ENCODE data around the gene MBNL2. TPM values are rescaled to one million over a fixed set of nuclear protein-coding genes. Genes with fewer than 3 reads are reported as not detected.

Gene MBNL2
- total and polyA plus RNA-seq, 8 donors = 8.9 to 66.5 (median 37.7) TPM

DNA sequence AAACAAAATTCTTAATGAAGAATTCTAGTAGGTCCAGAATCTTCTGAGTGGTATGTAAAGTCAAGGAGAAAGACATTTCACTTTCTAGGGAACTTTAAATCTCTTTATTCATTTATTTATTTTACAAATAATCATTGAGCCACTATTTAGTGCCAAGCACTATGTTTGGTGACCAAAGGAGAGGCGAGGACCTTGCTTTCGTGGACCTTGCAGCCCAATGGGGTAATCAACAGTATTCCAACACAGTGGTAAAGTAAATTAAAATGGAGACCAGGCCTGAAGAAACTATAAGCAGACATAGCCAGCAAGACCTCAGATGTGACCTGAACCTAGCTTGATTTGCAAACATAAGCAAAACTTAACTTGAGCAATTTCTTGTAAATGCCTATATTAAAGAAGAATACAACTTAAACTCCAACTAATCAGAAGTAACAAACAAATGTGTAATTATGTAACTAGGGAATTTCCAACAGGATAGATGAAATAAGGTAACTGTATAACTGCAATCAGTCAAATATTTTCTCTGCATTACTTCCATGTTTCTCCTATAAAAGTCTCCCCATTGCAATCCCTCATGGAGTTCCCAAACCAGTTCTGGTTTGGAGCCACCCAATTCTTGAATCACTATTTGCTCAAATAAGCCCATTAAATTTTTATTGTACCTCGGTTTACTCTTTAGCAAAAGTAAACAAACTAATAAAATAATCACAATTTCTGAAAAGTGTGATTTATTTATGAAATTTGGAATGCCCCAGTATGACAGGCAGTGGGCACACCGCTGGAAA, 67.6 kb downstream of the MBNL2 start:
- Histone ChIP-seq H3K27ac (no peak overlapping the region), H3K27me3 (no peaks in the 10 kb centered on the region), H3K9me3 (no peaks in the 10 kb centered on the region), H3K4me1 (peaks cover 0 to 14% (median 11%) of the 10 kb centered on the region in 3 donors), H3K36me3 (no peaks in the 10 kb centered on the region), H3K4me3 (no peak overlapping the region)
- DNase-seq (no peak), FAIRE-seq (no peak), ATAC-seq (no peak)
- WGBS, 2 donors = 90 to 91% methylated on average over 4 of the region's 4 CpGs
- intact Hi-C loops (cut with DNase I) = no loop called here
- no peak for TF ChIP-seq CTCF (IDR thresholded peaks at IDR 0.05)

- no peak for TF ChIP-seq CTCF (IDR thresholded peaks at IDR 0.05)
Observed at GRCh38 chr13:97295283-97296182, 73.4 kb downstream of the MBNL2 start.

DNA sequence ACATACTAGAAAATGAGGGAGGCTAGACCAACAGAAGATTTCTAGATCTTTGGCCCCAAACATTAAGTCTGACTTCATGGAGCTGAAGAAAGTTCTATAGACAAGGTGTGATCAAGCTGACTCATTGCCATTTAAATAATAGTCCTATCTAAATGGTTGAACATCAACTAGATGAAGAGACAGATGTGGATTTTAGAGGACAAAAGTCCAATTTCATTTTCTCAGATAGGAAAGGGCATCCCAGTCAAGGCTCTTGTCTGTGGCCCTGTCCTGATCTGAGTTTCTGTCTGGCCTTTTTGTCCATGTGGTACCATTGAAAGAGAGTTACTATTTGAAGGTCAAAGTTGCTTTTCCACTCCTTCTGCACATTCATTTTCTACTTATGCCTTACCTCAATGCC, 74.6 kb downstream of the MBNL2 start:
- ATAC-seq (no peak), FAIRE-seq (no peak), DNase-seq (no peak)
- Histone ChIP-seq H3K36me3 (no peaks in the 10 kb centered on the region), H3K4me1 (peaks cover 0 to 27% (median 9%) of the 10 kb centered on the region in 3 donors), H3K9me3 (no peaks in the 10 kb centered on the region), H3K27me3 (no peaks in the 10 kb centered on the region), H3K4me3 (no peak overlapping the region), H3K27ac (no peak overlapping the region)
- TF ChIP-seq CTCF (IDR thresholded peaks at IDR 0.05) = no peak
- intact Hi-C loops (cut with DNase I) = no loop called here

More at GRCh38 chr13:97295283-97296182, 73.4 kb downstream of the MBNL2 start:
- peak; percentile 46 to 53 (median 52) for ATAC-seq
- Histone ChIP-seq H3K27ac (peak overlapping the region in 1 of 4 donors; percentile 51), H3K36me3 (no peaks in the 10 kb centered on the region), H3K4me1 (peaks cover 0 to 27% (median 9%) of the 10 kb centered on the region in 3 donors), H3K27me3 (no peaks in the 10 kb centered on the region), H3K4me3 (no peak overlapping the region), H3K9me3 (no peaks in the 10 kb centered on the region)
- WGBS, 2 donors = 41 to 49% methylated on average over 5 of the region's 5 CpGs
- intact Hi-C loops (cut with DNase I) = no loop called here
- FAIRE-seq = peak; percentile 95
- DNase-seq = no peak

DNA sequence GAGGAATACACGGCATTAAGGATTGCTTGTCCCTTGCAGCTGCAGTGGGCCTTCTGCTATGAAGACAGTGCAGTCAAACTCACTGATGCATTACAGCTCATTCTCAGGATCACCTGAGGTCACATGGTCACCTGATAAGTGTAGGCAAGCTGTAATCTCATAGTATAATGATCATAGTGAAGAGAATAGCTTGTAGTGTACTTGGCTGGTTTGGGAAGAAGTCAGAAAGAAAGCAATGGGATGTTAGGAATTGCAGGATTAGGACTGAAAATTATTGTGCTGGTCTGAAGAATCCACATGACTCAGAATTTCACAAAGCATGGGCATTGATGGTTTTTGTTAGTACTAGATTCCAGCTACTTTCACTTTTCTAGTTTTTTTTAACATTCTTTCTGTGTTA, 76.7 kb downstream of the MBNL2 start:
- 88 to 90% methylated on average over 1 of the region's 1 CpG for WGBS, 2 donors
- peaks cover 0 to 17% (median 9%) of the 10 kb centered on the region in 3 donors for H3K4me1 ChIP-seq
- no peak overlapping the region for H3K4me3 ChIP-seq
- FAIRE-seq (no peak), DNase-seq (no peak), ATAC-seq (peak in 1 of 4 donors; percentile 29)
- no peak for TF ChIP-seq CTCF (IDR thresholded peaks at IDR 0.05)
- no peaks in the 10 kb centered on the region for H3K36me3 ChIP-seq
- H3K9me3 ChIP-seq = no peaks in the 10 kb centered on the region
- no peaks in the 10 kb centered on the region for H3K27me3 ChIP-seq
- intact Hi-C loops (cut with DNase I) = no loop called here
- no peak overlapping the region for H3K27ac ChIP-seq
